Erythroblast (primary cell): ENCODE results near the gene PTPN5.
"Not testable (repeated sequence)": the region's sequence is repeated elsewhere in the genome, so short reads cannot be mapped to it uniquely, and the experiment has no call there.

Source experiments
- DNase-seq, 2 experiments: peaks; one replicate each; lab custom pipeline; 2025; lab: John Stamatoyannopoulos, UW
- GATA1 ChIP-seq: IDR thresholded peaks from 2 replicates; pipeline ENCODE4 v1.6.1; 2011; ENCODE audit warnings: low read depth, mild to moderate bottlenecking, control low read depth, low read length, moderate library complexity
- POLR2A ChIP-seq: IDR thresholded peaks from 2 replicates; pipeline ENCODE4 v1.6.1; 2011; ENCODE audit warnings: mild to moderate bottlenecking, low read length

PTPN5 gene

GRCh38 chr11:18704698-18705097 lies 86.9 kb downstream of the PTPN5 start:
- no peak for DNase-seq
- TF ChIP-seq POLR2A (no peak), GATA1 (no peak)

- TF ChIP-seq GATA1 (no peak), POLR2A (no peak)
- DNase-seq = no peak
Observed at GRCh38 chr11:18704045-18704645, 87.5 kb downstream of the PTPN5 start.

- TF ChIP-seq POLR2A (no peak), GATA1 (no peak)
- no peak for DNase-seq
Observed at GRCh38 chr11:18703001-18703763, 88.4 kb downstream of the PTPN5 start.

- no peak for DNase-seq
- no peak for TF ChIP-seq POLR2A
- no peak for TF ChIP-seq GATA1
Observed at GRCh38 chr11:18701614-18702216, 89.9 kb downstream of the PTPN5 start.

- no peak for DNase-seq
- TF ChIP-seq POLR2A (no peak), GATA1 (no peak)
Observed at GRCh38 chr11:18700872-18701271, 90.7 kb downstream of the PTPN5 start.

GRCh38 chr11:18700375-18700774 lies 91.2 kb downstream of the PTPN5 start:
- TF ChIP-seq POLR2A = no peak
- TF ChIP-seq GATA1 = no peak
- no peak for DNase-seq

- no peak for DNase-seq
- TF ChIP-seq POLR2A = no peak
Observed at GRCh38 chr11:18699848-18700261, 91.7 kb downstream of the PTPN5 start.

- DNase-seq = no peak
- TF ChIP-seq POLR2A = no peak
- TF ChIP-seq GATA1 = no peak
Observed at GRCh38 chr11:18699269-18699596, 92.4 kb downstream of the PTPN5 start.

- TF ChIP-seq POLR2A (no peak), GATA1 (no peak)
- DNase-seq = peak; percentile 79 to 89
Observed at GRCh38 chr11:18698341-18699268, 93.0 kb downstream of the PTPN5 start, which contains the start of gene TMEM86A. TSS of gene TMEM86A (plus strand) at chr11:18698779. CDS start at chr11:18698887, 108 bp downstream.

GRCh38 chr11:18697576-18697975 lies 94.0 kb downstream of the PTPN5 start:
- no peak for DNase-seq
- TF ChIP-seq POLR2A (no peak), GATA1 (no peak)

- no peak for DNase-seq
- TF ChIP-seq GATA1 (no peak), POLR2A (no peak)
Observed at GRCh38 chr11:18696638-18697225, 94.9 kb downstream of the PTPN5 start.

DNA sequence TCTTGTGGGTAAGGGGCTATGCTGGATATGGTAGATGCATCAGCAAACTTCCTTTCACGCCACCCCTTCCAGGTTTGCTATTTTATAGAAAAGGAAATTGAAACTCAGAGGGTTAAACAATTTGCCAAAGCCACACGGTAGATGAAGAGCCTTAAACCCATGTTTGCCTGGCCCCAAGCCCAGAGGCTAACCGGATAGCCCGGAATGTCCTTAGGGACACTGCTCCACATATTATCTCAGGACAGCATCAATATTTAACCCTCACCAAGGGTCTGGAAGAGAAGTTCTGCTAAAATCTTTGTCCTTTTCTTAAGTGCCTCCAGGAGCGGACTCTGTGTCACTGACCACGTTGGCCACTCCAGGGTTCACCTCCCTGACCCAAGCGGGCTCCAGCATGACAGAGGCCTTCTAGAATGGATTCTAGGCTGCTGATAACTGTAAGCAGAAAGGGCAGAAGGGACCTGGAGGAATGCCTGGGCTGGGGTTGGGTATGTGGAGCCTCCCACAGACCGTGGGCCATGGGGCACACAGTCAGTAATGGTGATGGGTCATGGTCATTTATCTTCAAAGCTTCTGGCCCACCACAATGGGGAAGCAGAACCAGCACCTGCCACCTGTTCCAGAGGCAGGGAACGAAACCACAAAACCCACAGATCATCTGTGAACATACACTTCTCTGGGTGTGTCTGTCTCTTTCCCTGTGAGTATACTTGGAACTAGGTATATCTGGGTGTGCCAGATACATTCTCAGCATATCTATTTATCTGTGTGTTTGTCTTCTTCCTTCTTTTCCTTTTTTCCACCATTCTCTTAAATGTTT lies 98.4 kb downstream of the PTPN5 start:
- no peak for TF ChIP-seq POLR2A
- no peak for TF ChIP-seq GATA1
- DNase-seq = no peak

GRCh38 chr11:18691467-18692140 lies 100.0 kb downstream of the PTPN5 start:
- DNase-seq = not testable (repeated sequence)
